WTC11 (cell line): Measurements from ENCODE around the gene CX3CL1. TPM values are rescaled to one million over a fixed set of nuclear protein-coding genes. Genes with fewer than 3 reads are reported as not detected.

Experiments used
- total RNA-seq: library from RNA; stranded (reverse); gene quantifications from 3 replicates; pipeline ENCODE4 v1.2.3, GENCODE V29; 2021
- TF ChIP-seq, protein P1 (sequence below): sonication (generic); formaldehyde crosslinking; IDR thresholded peaks from 2 replicates; pipeline ENCODE4 v1.8.0; 2022; ENCODE audit warnings: missing genetic modification reagents

The CX3CL1 gene
- total RNA-seq, 1 experiment from 2014 or later, result 1.2 TPM

DNA sequence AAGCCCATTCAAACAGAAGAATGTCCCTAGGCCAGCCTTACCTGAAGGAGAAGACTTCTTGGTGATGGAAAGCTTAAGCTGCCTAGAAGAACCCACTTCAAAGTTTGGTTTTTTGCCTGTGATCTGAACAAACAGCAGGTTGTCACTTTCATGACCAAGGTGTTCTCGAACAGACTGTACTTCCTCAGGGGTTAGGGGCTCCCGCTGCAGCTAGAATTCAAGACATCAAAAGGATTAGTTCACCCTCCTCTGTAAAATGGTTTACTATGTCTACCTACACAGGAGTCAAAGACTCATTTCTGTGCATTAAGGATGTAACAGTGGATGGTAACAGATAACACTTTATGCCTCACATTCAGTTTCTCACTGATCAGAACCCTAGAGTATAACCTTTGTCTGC is 61.7 kb downstream of the CX3CL1 start (continued):
- TF ChIP-seq, protein P1, sequence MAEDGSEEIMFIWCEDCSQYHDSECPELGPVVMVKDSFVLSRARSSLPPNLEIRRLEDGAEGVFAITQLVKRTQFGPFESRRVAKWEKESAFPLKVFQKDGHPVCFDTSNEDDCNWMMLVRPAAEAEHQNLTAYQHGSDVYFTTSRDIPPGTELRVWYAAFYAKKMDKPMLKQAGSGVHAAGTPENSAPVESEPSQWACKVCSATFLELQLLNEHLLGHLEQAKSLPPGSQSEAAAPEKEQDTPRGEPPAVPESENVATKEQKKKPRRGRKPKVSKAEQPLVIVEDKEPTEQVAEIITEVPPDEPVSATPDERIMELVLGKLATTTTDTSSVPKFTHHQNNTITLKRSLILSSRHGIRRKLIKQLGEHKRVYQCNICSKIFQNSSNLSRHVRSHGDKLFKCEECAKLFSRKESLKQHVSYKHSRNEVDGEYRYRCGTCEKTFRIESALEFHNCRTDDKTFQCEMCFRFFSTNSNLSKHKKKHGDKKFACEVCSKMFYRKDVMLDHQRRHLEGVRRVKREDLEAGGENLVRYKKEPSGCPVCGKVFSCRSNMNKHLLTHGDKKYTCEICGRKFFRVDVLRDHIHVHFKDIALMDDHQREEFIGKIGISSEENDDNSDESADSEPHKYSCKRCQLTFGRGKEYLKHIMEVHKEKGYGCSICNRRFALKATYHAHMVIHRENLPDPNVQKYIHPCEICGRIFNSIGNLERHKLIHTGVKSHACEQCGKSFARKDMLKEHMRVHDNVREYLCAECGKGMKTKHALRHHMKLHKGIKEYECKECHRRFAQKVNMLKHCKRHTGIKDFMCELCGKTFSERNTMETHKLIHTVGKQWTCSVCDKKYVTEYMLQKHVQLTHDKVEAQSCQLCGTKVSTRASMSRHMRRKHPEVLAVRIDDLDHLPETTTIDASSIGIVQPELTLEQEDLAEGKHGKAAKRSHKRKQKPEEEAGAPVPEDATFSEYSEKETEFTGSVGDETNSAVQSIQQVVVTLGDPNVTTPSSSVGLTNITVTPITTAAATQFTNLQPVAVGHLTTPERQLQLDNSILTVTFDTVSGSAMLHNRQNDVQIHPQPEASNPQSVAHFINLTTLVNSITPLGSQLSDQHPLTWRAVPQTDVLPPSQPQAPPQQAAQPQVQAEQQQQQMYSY (CRISPR knock-in tag), result no peak
- TF ChIP-seq, all 79 proteins: peak for 0

Other genes with a start within 250 kb of the CX3CL1 start
- 102 to 107 TPM (median 104 TPM) in 3 replicates for gene PSME3IP1, start 186.5 kb upstream of the CX3CL1 start, total RNA-seq
- 22.7 to 28.5 TPM (median 26.8 TPM) in 3 replicates for gene RSPRY1, start 186.2 kb upstream of the CX3CL1 start, total RNA-seq
- gene ARL2BP, start 127.2 kb upstream of the CX3CL1 start, total RNA-seq, result 10.6 to 12.4 TPM (median 12.3 TPM) in 3 replicates
- gene PLLP, start 87.8 kb upstream of the CX3CL1 start, total RNA-seq, result 2.8 to 3.4 TPM (median 3.2 TPM) in 3 replicates
- 0.35 to 0.60 TPM (median 0.44 TPM) in 3 replicates for gene CCL22, start 13.7 kb upstream of the CX3CL1 start, total RNA-seq
- gene CCL17, start 32.3 kb downstream of the CX3CL1 start, total RNA-seq, result not detected in 3 replicates
- gene CIAPIN1, start 74.9 kb downstream of the CX3CL1 start, total RNA-seq, result 85.9 to 94.7 TPM (median 87.9 TPM) in 3 replicates
- gene COQ9, start 75.0 kb downstream of the CX3CL1 start, total RNA-seq, result 39.2 to 40.2 TPM (median 39.8 TPM) in 3 replicates
- gene POLR2C, start 90.2 kb downstream of the CX3CL1 start, total RNA-seq, result 67.9 to 75.4 TPM (median 67.9 TPM) in 3 replicates
- 21.8 to 25.0 TPM (median 21.9 TPM) in 3 replicates for gene DOK4, start 114.0 kb downstream of the CX3CL1 start, total RNA-seq
- 5.2 to 7.1 TPM (median 6.8 TPM) in 3 replicates for gene CCDC102A, start 164.1 kb downstream of the CX3CL1 start, total RNA-seq
- 9.1 to 9.9 TPM (median 9.5 TPM) in 3 replicates for gene ADGRG5, start 170.2 kb downstream of the CX3CL1 start, total RNA-seq